ENCODE measurements around the gene SEMA3B. TPM values are rescaled to one million over a fixed set of nuclear protein-coding genes. Genes with fewer than 3 reads are reported as not detected.

SEMA3B gene
- total RNA-seq, 1 experiment from 2014 or later, result 2.6 TPM

DNA sequence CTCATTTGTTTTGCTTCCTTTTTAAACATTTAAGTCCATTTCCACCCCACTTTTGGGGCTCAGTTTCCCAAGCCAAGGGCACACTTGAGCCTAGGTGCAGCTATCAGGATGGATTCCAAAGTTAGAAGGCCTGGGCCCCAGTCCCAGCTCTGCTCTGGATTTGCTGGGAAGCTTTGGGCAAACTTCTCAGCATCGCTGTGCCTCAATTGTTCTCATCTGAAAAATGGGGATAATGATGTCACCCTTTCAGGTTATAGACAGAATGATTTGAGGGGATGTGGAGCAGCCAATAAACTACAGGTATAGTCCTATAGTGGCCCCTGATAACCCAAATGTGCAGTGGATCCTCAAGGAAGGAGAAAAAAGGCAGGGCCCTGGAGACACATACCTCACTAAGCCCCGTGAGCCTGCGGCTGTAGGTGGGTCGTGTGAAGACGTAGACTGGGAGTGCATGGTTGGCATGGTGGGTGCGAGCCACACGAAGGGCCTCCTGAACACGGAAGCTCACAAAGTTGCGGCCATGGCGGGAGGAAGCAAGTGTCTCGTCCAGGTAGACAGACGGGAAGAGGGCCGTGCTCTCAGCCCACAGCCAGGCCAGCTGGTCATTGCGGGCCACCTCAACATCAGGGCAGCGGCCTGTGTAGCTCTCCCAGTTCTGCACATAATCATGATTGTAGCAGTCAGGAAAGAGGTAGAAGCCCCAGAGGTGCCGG, 50.4 kb downstream of the SEMA3B start:
- Histone ChIP-seq H3K36me3 (peaks cover 44% of the 10 kb centered on the region), H3K4me1 (replicated peaks) (peaks cover 24% of the 10 kb centered on the region), H3K4me3 (no peak overlapping the region), H3K9me3 (replicated peaks) (no peaks in the 10 kb centered on the region), H3K27ac (no peak overlapping the region), H3K27me3 (replicated peaks) (no peaks in the 10 kb centered on the region)
- no peak for DNase-seq (ENCODE audit: low read depth in 1 of 2, low spot score in 2 of 2)

DNA sequence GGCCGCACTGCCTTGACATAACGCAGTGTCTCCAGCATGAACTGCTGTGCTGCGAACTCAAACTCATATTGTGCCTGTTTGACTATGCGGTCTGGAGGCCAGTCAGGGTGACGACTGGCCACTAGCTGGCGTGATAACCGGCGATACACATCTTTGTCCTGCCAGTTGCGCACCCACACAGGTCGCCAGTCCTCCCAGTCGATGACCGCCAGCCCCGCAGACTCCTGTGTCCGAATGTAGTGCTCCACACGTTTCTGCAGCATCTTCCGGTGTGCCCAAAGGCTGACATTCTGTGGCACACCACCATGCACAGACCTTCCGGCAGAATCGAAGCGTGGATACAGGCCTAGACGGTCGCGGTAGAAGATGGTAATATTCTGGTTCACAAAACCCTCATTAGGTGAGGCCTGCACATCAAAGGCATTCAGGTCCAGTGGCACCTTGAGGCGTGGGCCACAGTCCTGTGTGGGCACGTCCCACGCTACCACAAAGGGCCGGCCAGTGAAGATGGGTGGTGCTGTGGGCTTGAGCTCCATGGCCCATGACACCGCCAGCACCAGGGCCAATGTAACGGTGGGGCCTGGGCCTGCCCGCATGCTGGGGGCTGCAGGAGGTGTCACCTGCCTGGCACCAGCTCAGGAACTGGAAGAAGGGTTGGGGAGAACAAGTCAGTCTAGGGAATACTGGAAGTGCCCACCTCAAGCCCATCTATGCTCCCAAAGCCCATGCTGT, 51.1 kb downstream of the SEMA3B start:
- Histone ChIP-seq H3K4me1 (replicated peaks) (peaks cover 24% of the 10 kb centered on the region), H3K27ac (no peak overlapping the region; the same call in 1 of the 2 replicates)

DNA sequence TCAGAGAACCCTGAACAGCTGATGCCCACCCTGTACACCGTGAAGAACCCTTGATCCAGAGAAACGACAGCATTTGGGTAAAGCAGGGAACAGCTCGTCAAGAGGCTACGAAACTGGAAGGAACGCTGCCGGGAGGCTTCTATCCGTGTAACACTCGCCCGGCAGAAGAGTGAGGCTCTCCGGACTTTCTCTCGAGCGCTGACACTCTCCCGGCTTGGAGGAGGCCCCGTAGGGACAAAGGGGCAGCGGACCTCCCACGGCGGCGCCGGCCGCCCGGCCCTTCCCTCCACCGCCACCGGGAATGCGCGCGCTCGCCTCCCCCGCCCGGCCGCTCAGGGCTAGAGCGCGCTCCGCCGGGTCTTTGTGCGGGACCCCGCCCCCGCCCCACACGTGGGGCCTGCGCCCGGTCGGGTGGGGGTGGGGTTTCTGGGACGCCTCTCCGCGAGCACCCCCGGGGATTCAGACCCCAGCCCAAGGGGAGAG, 51.9 kb downstream of the SEMA3B start:
- DNase-seq (ENCODE audit: low read depth in 1 of 2, low spot score in 2 of 2), result peak; percentile 85 to 92
- Histone ChIP-seq H3K9me3 (replicated peaks) (no peaks in the 10 kb centered on the region), H3K27ac (peak overlapping the region; percentile 100), H3K27me3 (replicated peaks) (no peaks in the 10 kb centered on the region), H3K36me3 (peaks cover 50% of the 10 kb centered on the region), H3K4me1 (replicated peaks) (peaks cover 24% of the 10 kb centered on the region), H3K4me3 (peak overlapping the region; percentile 97)

More for the DNA sequence above, 51.1 kb downstream of the SEMA3B start:
- no peaks in the 10 kb centered on the region for H3K9me3 ChIP-seq (replicated peaks)
- DNase-seq (ENCODE audit: low read depth in 1 of 2, low spot score in 2 of 2), result no peak
- no peaks in the 10 kb centered on the region for H3K27me3 ChIP-seq (replicated peaks)
- H3K36me3 ChIP-seq, result peaks cover 49% of the 10 kb centered on the region
- H3K4me3 ChIP-seq, result peak overlapping the region; percentile 97

DNA sequence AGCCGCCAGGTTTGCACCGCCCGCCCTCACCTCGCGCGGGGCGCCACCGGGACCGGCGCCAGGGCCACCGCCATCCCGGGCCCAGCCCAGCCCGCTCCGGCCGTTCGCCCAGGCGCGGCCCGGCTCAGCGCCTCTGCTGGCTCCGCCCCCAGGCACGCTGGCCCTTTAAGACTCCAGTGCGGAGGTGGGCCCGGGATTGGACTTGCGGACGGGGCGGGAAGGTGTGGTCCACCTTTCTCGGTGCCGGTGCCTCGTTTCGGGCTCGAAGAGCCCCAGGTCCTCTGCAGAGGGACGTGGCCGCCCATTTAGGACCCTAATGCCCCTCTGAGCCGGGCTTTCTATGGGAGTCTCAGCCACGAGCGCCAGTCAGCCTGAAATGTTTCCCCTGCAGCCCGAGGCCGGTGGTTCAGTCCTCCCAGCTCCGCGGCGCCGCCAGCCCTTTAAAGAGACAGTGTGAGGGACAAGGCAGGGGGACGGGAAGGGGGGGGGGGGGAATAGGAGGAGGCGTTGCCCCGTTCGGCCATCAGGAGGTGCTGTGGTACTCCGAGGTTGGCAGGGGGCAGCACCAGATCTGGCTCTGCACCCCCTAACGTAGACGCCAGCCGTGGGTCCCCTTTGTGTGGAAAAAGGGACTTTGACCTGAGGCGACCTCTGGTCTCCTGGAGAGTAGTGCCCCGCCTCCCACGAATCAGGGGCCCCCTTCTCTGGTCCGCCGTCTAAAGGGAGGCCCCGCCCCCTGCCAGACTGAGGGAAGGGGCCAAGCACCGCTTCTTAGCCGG, 52.6 kb downstream of the SEMA3B start:
- Histone ChIP-seq H3K36me3 (peaks cover 47% of the 10 kb centered on the region), H3K27me3 (replicated peaks) (no peaks in the 10 kb centered on the region), H3K9me3 (replicated peaks) (no peaks in the 10 kb centered on the region), H3K4me3 (peak overlapping the region; percentile 97), H3K4me1 (replicated peaks) (peaks cover 24% of the 10 kb centered on the region), H3K27ac (peak overlapping the region; percentile 100)
- peak; percentile 89 to 97 for DNase-seq (ENCODE audit: low read depth in 1 of 2, low spot score in 2 of 2)

DNA sequence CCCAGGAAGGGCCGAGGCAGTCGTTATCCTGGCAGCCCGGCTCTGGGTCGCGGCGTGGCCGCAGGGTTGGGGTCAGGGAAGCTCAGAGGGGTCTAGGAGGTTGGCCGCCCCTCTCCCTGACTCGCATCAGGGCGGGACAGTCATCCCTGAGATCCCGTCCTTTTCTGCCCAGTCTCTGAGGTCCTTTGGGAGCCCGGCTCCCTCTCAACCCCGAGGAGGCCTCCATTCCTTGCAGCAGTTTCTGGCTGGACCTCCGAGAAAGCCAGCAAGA, 53.1 kb downstream of the SEMA3B start:
- peaks cover 44% of the 10 kb centered on the region for H3K36me3 ChIP-seq
- peaks cover 21% of the 10 kb centered on the region for H3K4me1 ChIP-seq (replicated peaks)
- DNase-seq (ENCODE audit: low read depth in 1 of 2, low spot score in 2 of 2), result no peak
- H3K4me3 ChIP-seq, result peak overlapping the region; percentile 97
- no peaks in the 10 kb centered on the region for H3K9me3 ChIP-seq (replicated peaks)
- H3K27ac ChIP-seq, result no peak overlapping the region
- H3K27me3 ChIP-seq (replicated peaks), result no peaks in the 10 kb centered on the region

DNA sequence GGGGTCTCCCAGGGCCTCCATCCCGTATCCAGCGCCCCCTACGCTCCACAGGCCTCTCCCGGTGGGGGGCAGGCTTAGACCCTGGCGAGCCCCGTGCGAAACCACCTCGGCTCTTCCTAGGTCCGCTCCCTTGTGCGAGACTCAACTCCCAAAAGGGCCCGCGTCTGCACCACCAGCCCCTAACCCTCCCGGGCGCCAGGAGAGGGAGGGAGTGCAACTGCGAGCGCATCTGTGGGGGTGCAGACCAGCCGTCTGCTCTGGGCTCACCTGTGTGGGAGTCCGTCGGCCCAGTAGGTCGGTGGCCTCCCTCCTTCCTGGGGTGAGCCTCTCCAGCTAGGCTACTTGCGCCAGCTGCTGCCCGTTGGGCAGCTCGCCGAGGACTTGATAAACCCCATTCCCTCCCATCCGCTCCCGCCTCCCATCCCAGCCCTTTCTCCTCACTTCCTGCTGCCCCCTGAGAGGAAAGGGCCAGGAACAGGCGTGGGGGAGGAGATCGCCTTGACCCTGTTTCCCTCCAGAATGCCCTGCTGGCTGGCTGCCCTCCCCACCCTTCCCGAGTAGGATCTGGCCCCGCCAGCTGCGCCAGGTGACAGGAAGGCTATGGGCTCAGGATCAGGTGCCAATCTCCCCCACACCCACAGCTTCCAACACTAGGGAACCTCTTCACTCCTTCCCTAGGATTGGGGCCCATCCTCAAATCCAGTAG, 53.6 kb downstream of the SEMA3B start, which contains the start of gene HYAL2:
Gene HYAL2 (minus strand): TSS at position 360 of the 706 bp plus-strand sequence. CDS start 2,256 bp downstream, outside the sequence.
- Histone ChIP-seq H3K27ac (peak within 1 kb of the TSS; percentile 100), H3K4me1 (replicated peaks) (peaks cover 25% of the 10 kb centered on the region), H3K36me3 (peaks cover 44% of the 10 kb centered on the region), H3K9me3 (replicated peaks) (no peaks in the 10 kb centered on the region), H3K4me3 (peak within 1 kb of the TSS; percentile 97), H3K27me3 (replicated peaks) (no peaks in the 10 kb centered on the region)
- DNase-seq (ENCODE audit: low read depth in 1 of 2, low spot score in 2 of 2), result no peak

DNA sequence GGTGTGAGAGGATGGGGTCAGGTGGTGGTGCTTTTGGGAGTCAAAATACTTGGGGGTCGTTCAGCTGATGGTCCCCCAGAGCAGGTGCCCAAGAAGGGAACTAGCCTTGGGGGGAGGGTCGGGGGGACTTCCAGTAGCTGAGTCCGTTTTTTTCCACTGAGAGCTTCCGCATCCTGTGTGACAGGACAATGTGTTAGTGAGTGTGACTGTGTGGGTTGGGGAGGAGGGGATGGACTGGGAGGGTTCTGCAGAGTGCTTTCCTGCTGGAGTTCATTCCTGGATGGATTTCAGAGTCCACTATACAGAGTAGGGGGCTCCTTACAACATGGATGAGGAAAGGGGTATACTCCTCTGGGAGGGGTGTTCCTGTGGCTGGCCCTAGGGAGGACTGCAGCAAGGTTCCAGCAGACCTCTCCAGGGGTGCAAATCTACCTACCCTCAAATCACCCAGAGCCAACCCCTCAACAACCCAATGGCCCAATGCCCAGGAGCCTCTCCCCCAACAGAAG, 54.2 kb downstream of the SEMA3B start:
- H3K4me1 ChIP-seq (replicated peaks), result peaks cover 26% of the 10 kb centered on the region
- no peak for DNase-seq (ENCODE audit: low read depth in 1 of 2, low spot score in 2 of 2)

DNA sequence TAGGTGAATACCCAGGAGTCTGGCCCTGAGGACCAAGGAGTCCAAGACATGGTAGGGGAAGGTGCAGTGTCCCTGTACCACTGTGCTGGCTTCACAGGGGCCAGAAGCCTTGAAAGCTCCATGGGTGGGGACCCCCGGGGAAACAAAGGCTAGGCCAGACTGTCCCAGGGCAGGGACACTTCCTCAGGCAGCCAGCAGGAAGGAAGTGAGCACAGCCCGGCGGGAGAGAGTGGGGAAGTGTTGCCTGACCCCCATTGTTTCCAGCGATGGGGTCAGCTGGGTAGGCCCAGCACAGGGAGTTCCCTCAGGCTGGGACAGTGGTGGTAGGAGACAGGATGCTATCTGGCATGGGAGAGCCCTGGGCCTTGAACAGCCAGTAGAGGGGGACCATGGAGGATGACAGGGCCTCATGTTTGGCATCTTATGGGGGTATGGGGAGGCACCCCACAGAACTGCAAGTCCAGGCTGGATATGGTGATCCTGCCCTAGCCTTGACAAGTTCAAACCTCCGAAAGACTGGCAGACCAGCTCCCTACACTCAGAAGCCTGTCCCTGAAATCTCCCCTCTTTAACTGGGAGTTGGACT, 54.8 kb downstream of the SEMA3B start:
- no peaks in the 10 kb centered on the region for H3K9me3 ChIP-seq (replicated peaks)
- H3K4me1 ChIP-seq (replicated peaks), result peaks cover 31% of the 10 kb centered on the region
- no peaks in the 10 kb centered on the region for H3K27me3 ChIP-seq (replicated peaks)
- H3K4me3 ChIP-seq, result no peak overlapping the region
- H3K36me3 ChIP-seq, result peaks cover 38% of the 10 kb centered on the region
- DNase-seq (ENCODE audit: low read depth in 1 of 2, low spot score in 2 of 2), result no peak
- no peak overlapping the region for H3K27ac ChIP-seq

More for the DNA sequence above, 54.2 kb downstream of the SEMA3B start:
- Histone ChIP-seq H3K4me3 (no peak overlapping the region), H3K27me3 (replicated peaks) (no peaks in the 10 kb centered on the region), H3K36me3 (peaks cover 43% of the 10 kb centered on the region), H3K27ac (no peak overlapping the region), H3K9me3 (replicated peaks) (no peaks in the 10 kb centered on the region)

DNA sequence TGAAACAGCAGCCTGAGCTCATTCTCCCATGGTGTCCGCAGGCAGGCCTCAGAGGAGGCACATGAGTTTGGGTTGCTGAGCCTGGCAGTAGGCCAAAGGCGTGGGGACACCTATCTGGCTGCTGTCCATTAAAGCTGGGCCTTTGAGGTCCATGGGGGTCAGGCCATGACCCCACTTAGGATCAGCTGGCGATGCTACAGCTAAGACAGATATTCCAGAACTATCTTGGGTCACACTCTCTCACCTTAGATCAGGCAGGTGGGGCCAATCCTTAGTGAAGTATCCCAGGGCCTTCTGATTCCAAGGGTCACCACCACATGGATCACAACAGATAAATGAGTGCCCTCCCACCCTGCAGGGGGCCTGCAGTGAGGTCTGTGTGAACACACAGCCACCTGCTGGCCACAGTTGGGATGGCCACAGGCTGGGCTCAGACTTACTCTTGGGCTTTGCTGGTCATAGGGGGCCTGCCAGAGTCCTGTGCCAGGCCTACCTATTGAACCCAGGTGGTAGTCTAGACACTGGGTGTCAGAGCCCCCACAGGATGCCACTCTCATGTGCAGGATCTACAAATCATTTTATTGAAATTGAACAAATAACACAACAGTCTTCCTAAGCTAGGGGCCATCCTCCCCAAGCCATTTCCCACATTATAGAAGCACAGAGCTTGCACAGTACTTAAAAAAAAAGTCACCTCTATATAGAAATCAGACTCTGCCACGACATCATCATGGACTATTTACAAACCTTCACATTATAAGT, 55.6 kb downstream of the SEMA3B start:
- Histone ChIP-seq H3K4me1 (replicated peaks) (peaks cover 32% of the 10 kb centered on the region), H3K4me3 (no peak overlapping the region), H3K36me3 (peaks cover 36% of the 10 kb centered on the region), H3K9me3 (replicated peaks) (no peaks in the 10 kb centered on the region), H3K27ac (no peak overlapping the region), H3K27me3 (replicated peaks) (no peaks in the 10 kb centered on the region)
- DNase-seq (ENCODE audit: low read depth in 1 of 2, low spot score in 2 of 2), result peak; percentile 43 to 67

DNA sequence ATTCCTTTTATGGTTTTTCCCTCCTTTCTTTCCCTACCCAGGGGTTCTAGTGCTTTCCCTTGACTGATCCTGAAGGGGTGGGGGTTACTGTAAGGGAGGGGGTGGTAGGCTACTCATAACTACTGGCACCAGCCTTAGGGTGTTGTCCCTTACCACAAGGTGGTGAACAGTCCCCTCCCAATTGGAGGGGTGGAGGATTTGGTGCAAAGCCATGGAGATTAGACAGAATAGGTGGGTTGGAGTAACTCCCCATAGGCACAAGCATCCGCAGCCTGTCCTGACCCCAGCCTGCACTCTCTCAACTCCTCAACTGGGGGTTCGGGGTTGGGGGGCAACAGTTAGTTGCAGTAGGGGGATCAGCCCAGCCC, 56.1 kb downstream of the SEMA3B start:
- H3K27ac ChIP-seq, result no peak overlapping the region
- H3K27me3 ChIP-seq (replicated peaks), result no peaks in the 10 kb centered on the region
- no peaks in the 10 kb centered on the region for H3K9me3 ChIP-seq (replicated peaks)
- H3K36me3 ChIP-seq, result peaks cover 37% of the 10 kb centered on the region
- H3K4me3 ChIP-seq, result no peak overlapping the region
- DNase-seq (ENCODE audit: low read depth in 1 of 2, low spot score in 2 of 2), result no peak
- H3K4me1 ChIP-seq (replicated peaks), result peaks cover 29% of the 10 kb centered on the region

DNA sequence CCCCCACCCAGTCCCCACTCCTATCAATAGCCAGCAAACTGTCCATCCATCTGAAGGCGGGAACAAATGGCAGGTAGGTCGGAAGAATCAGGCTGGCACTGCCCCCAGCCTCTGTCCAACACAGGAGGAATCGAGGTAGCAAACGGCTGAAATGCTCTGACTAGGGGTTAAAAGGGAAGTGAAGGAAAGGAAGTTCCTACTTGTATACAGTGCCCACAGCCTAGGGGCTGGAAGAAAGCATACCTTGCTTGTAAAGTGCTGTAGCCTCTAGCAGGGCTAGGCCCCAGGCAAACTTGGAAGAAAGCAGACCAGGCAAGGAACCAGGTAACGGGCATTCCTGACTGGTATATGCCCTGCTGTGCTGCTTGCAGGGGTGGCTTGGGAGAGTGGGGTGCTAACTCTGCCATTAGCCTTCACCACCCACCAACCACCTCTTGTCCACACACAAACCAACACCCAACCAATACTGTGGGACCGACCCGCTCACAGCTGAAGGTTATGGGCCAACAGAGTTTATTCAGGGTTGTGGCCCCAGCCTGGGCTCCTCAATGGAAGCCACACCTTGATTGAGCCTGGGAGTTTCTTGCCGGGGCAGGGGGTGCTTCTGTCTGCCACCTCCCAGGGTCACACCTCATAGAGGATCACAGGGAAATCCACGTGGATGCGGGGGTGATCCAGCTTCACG, 56.7 kb downstream of the SEMA3B start:
- H3K27me3 ChIP-seq (replicated peaks), result no peaks in the 10 kb centered on the region
- H3K4me1 ChIP-seq (replicated peaks), result peaks cover 24% of the 10 kb centered on the region
- no peaks in the 10 kb centered on the region for H3K9me3 ChIP-seq (replicated peaks)
- no peak overlapping the region for H3K27ac ChIP-seq
- H3K4me3 ChIP-seq, result no peak overlapping the region
- no peak for DNase-seq (ENCODE audit: low read depth in 1 of 2, low spot score in 2 of 2)
- H3K36me3 ChIP-seq, result peaks cover 43% of the 10 kb centered on the region

DNA sequence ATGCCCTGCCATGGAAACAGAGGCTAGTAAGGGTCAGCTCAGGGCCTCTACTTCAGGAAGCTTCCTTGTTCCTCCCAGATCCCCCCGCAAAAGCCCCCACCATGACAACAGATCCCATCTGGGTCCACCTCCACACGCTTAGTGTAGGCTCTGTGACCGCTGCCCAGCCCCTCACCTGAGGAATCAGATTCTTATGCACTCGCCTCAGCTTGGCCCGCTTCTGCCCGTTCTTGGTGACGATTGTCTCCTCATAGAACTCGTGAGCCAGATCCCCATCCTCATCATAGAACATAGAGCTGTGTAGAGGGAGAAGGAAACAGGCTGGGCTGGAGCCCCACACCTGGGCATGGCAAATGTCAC, 57.2 kb downstream of the SEMA3B start:
- peaks cover 45% of the 10 kb centered on the region for H3K36me3 ChIP-seq
- DNase-seq (ENCODE audit: low read depth in 1 of 2, low spot score in 2 of 2), result no peak
- H3K4me1 ChIP-seq (replicated peaks), result peaks cover 22% of the 10 kb centered on the region
- H3K4me3 ChIP-seq, result no peak overlapping the region
- H3K27ac ChIP-seq, result no peak overlapping the region
- no peaks in the 10 kb centered on the region for H3K9me3 ChIP-seq (replicated peaks)
- H3K27me3 ChIP-seq (replicated peaks), result no peaks in the 10 kb centered on the region

Measured in SJSA1 (cell line).